ENCODE results near the gene PRDX1.

GRCh38 chr1:45522324-45523104 lies 830 bp upstream of the PRDX1 start:
- TF ChIP-seq CTCF (IDR thresholded peaks at IDR 0.05) = no peak
- peak; percentile 56 for TF ChIP-seq POLR2A (IDR thresholded peaks at IDR 0.05)

All from right lobe of liver (tissue), 4 donors.